ENCODE data around the gene RCHY1. TPM values are rescaled to one million over a fixed set of nuclear protein-coding genes. Genes with fewer than 3 reads are reported as not detected.

The RCHY1 gene
- polyA plus RNA-seq, 2 donors: 8.5 to 13.0 TPM

- Histone ChIP-seq H3K9me3 (ENCODE audit: control insufficient read depth in 2 of 2, insufficient read depth in 1 of 2, low read depth in 1 of 2, low read length in 1 of 2) (no peaks in the 10 kb centered on the region), H3K36me3 (ENCODE audit: control insufficient read depth in 2 of 2, insufficient read depth in 2 of 2, low read length in 1 of 2) (peaks cover 0 to 1% of the 10 kb centered on the region in 2 donors), H3K4me1 (ENCODE audit: control insufficient read depth in 2 of 2, insufficient read depth in 2 of 2, low read length in 1 of 2) (no peaks in the 10 kb centered on the region), H3K27ac (ENCODE audit: low read depth in 2 of 2, low read length in 1 of 2) (no peak overlapping the region), H3K27me3 (ENCODE audit: control insufficient read depth in 1 of 2, insufficient read depth in 2 of 2, low read length in 2 of 2) (no peaks in the 10 kb centered on the region), H3K4me3 (ENCODE audit: low read depth in 1 of 2, low read length in 2 of 2) (no peak overlapping the region)
- 96 to 98% methylated on average over 2 of the region's 2 CpGs for WGBS, 2 donors
Observed at GRCh38 chr4:75499900-75500299, 14.3 kb downstream of the RCHY1 start.

DNA sequence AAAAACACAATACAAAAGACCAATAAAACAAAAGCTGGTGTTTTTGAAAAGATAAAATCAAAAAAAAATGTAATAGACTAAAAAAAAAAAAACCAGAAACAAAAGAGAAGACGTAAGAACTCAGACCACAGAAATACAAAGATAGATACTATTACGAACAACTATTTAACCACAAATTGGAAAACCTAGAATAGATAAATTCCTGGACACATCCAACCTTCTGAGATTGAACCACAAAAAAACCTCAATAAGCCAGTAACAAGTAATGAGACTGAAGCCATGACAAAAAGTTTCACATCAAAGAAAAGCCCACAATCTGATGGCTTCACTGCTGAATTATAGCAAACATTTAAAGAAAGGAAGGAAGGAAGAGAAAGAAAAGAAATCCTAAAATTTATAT is 16.2 kb downstream of the RCHY1 start:
- Histone ChIP-seq H3K9me3 (ENCODE audit: control insufficient read depth in 2 of 2, insufficient read depth in 1 of 2, low read depth in 1 of 2, low read length in 1 of 2) (no peaks in the 10 kb centered on the region), H3K36me3 (ENCODE audit: control insufficient read depth in 2 of 2, insufficient read depth in 2 of 2, low read length in 1 of 2) (no peaks in the 10 kb centered on the region), H3K4me1 (ENCODE audit: control insufficient read depth in 2 of 2, insufficient read depth in 2 of 2, low read length in 1 of 2) (no peaks in the 10 kb centered on the region), H3K27ac (ENCODE audit: low read depth in 2 of 2, low read length in 1 of 2) (no peak overlapping the region), H3K4me3 (ENCODE audit: low read depth in 1 of 2, low read length in 2 of 2) (no peak overlapping the region), H3K27me3 (ENCODE audit: control insufficient read depth in 1 of 2, insufficient read depth in 2 of 2, low read length in 2 of 2) (no peaks in the 10 kb centered on the region)
- 72 to 84% methylated on average over 2 of the region's 2 CpGs for WGBS, 2 donors

DNA sequence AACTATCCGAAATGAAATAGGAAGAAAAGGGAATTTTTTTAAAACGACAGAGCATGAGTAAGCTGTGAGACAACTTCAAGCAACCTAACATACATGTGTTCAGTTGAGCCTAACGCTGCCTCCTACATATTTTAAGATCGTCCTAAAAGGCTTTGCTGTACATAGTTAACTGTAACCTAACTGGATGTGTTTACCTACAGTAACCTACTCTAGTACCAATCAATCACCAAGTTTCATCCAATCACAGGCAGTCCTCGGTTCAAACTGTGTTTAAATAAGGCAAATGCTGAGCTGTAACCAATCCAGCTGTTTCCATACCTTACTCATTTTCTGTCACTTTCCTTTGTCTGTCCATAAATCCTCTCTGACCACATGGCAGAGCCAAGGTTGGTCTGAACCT is 17.1 kb downstream of the RCHY1 start:
- 65 to 75% methylated on average over 5 of the region's 5 CpGs for WGBS, 2 donors
- Histone ChIP-seq H3K9me3 (ENCODE audit: control insufficient read depth in 2 of 2, insufficient read depth in 1 of 2, low read depth in 1 of 2, low read length in 1 of 2) (no peaks in the 10 kb centered on the region), H3K36me3 (ENCODE audit: control insufficient read depth in 2 of 2, insufficient read depth in 2 of 2, low read length in 1 of 2) (peaks cover 0 to 2% of the 10 kb centered on the region in 2 donors), H3K27me3 (ENCODE audit: control insufficient read depth in 1 of 2, insufficient read depth in 2 of 2, low read length in 2 of 2) (no peaks in the 10 kb centered on the region), H3K4me3 (ENCODE audit: low read depth in 1 of 2, low read length in 2 of 2) (no peak overlapping the region), H3K27ac (ENCODE audit: low read depth in 2 of 2, low read length in 1 of 2) (no peak overlapping the region), H3K4me1 (ENCODE audit: control insufficient read depth in 2 of 2, insufficient read depth in 2 of 2, low read length in 1 of 2) (no peaks in the 10 kb centered on the region)

DNA sequence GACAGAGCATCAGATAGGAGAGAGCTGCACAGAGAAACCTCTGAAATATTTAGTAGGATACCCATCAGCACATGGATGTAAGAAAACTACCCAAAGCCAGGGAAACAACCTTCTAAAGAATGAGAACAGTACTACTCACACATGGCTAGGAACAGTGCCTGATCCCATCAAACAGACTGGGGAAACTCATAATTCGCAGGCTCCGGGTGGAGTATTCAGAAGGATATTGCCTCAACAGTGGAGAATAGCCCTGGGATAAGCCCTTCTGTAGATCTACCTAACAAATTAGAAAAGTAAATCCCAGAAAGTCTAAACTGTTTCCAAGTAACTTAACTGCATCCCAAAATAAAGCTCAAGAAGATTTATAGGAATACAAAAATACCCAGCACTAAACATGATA is 17.8 kb downstream of the RCHY1 start:
- H3K9me3 ChIP-seq (ENCODE audit: control insufficient read depth in 2 of 2, insufficient read depth in 1 of 2, low read depth in 1 of 2, low read length in 1 of 2): no peaks in the 10 kb centered on the region
- H3K36me3 ChIP-seq (ENCODE audit: control insufficient read depth in 2 of 2, insufficient read depth in 2 of 2, low read length in 1 of 2): peaks cover 0 to 2% of the 10 kb centered on the region in 2 donors
- 85 to 94% methylated on average over 2 of the region's 2 CpGs for WGBS, 2 donors
- H3K27me3 ChIP-seq (ENCODE audit: control insufficient read depth in 1 of 2, insufficient read depth in 2 of 2, low read length in 2 of 2): no peaks in the 10 kb centered on the region
- no peaks in the 10 kb centered on the region for H3K4me1 ChIP-seq (ENCODE audit: control insufficient read depth in 2 of 2, insufficient read depth in 2 of 2, low read length in 1 of 2)
- no peak overlapping the region for H3K4me3 ChIP-seq (ENCODE audit: low read depth in 1 of 2, low read length in 2 of 2)
- H3K27ac ChIP-seq (ENCODE audit: low read depth in 2 of 2, low read length in 1 of 2): no peak overlapping the region

DNA sequence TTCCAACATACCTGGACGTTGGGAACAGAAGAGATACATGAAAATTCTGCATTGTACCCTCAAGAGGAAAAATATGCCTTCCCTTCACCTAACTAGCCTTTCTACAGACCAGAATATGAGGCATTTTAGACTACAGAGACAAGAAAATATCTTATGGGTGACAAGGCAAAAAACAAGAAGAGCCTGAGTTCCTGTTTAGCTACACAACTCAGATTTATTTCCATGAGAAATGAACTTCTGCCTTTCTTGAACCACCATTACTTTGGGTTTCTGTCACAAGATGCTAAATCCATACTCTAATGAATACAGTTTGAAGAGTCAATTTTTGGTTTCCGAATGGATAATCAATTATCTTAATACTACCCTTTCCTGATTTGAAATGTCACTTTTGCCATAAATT is 18.7 kb downstream of the RCHY1 start:
- Histone ChIP-seq H3K4me3 (ENCODE audit: low read depth in 1 of 2, low read length in 2 of 2) (no peak overlapping the region), H3K36me3 (ENCODE audit: control insufficient read depth in 2 of 2, insufficient read depth in 2 of 2, low read length in 1 of 2) (peaks cover 0 to 2% of the 10 kb centered on the region in 2 donors), H3K27me3 (ENCODE audit: control insufficient read depth in 1 of 2, insufficient read depth in 2 of 2, low read length in 2 of 2) (no peaks in the 10 kb centered on the region), H3K27ac (ENCODE audit: low read depth in 2 of 2, low read length in 1 of 2) (no peak overlapping the region), H3K9me3 (ENCODE audit: control insufficient read depth in 2 of 2, insufficient read depth in 1 of 2, low read depth in 1 of 2, low read length in 1 of 2) (no peaks in the 10 kb centered on the region), H3K4me1 (ENCODE audit: control insufficient read depth in 2 of 2, insufficient read depth in 2 of 2, low read length in 1 of 2) (no peaks in the 10 kb centered on the region)
- 87 to 90% methylated on average over 2 of the region's 2 CpGs for WGBS, 2 donors

DNA sequence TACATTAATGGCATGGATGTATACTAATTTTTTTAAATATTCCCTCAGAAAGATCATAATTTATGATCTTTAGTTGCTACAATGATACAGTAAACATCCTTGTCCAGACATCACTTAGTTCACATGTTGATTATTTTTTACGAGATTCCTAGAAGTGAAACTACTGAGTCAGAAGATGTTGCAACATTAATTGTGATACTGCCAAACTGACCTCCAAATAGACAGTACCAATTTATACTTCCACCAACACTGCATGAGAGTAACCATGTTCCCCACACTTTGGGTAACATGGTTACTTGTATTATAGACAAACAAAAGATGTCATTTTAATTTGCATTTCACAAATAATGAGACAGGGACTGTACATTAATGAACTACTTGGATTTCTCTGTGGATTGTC is 19.6 kb downstream of the RCHY1 start:
- H3K4me1 ChIP-seq (ENCODE audit: control insufficient read depth in 2 of 2, insufficient read depth in 2 of 2, low read length in 1 of 2): no peaks in the 10 kb centered on the region
- no peaks in the 10 kb centered on the region for H3K9me3 ChIP-seq (ENCODE audit: control insufficient read depth in 2 of 2, insufficient read depth in 1 of 2, low read depth in 1 of 2, low read length in 1 of 2)
- H3K27me3 ChIP-seq (ENCODE audit: control insufficient read depth in 1 of 2, insufficient read depth in 2 of 2, low read length in 2 of 2): no peaks in the 10 kb centered on the region
- H3K27ac ChIP-seq (ENCODE audit: low read depth in 2 of 2, low read length in 1 of 2): no peak overlapping the region
- no peak overlapping the region for H3K4me3 ChIP-seq (ENCODE audit: low read depth in 1 of 2, low read length in 2 of 2)
- H3K36me3 ChIP-seq (ENCODE audit: control insufficient read depth in 2 of 2, insufficient read depth in 2 of 2, low read length in 1 of 2): peaks cover 0 to 2% of the 10 kb centered on the region in 2 donors
- WGBS, 2 donors: 14 to 25% methylated on average over 1 of the region's 1 CpG

DNA sequence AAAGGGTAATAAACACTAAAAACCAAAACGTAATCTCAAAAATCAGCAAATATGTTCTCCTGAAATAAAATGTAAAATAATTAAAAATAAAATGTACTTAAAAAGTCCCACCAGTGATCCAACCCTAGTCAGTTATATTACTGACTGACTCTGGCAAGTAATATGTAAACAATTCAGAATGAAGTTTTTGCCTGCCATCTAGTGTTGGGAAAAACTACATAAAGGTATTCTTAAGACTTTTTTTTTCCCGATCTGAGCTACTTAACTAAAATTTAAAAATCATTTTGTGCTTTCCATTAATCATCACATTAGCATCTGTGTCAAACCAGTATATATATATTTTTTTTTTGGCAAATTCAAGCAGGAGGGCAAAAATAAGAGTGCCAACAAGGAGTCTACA is 24.0 kb downstream of the RCHY1 start:
- Histone ChIP-seq H3K4me3 (ENCODE audit: low read depth in 1 of 2, low read length in 2 of 2) (no peak overlapping the region), H3K9me3 (ENCODE audit: control insufficient read depth in 2 of 2, insufficient read depth in 1 of 2, low read depth in 1 of 2, low read length in 1 of 2) (no peaks in the 10 kb centered on the region), H3K36me3 (ENCODE audit: control insufficient read depth in 2 of 2, insufficient read depth in 2 of 2, low read length in 1 of 2) (peaks cover 2 to 3% of the 10 kb centered on the region in 2 donors), H3K4me1 (ENCODE audit: control insufficient read depth in 2 of 2, insufficient read depth in 2 of 2, low read length in 1 of 2) (no peaks in the 10 kb centered on the region), H3K27ac (ENCODE audit: low read depth in 2 of 2, low read length in 1 of 2) (no peak overlapping the region), H3K27me3 (ENCODE audit: control insufficient read depth in 1 of 2, insufficient read depth in 2 of 2, low read length in 2 of 2) (no peaks in the 10 kb centered on the region)
- WGBS, 2 donors: 60 to 62% methylated on average over 2 of the region's 2 CpGs

DNA sequence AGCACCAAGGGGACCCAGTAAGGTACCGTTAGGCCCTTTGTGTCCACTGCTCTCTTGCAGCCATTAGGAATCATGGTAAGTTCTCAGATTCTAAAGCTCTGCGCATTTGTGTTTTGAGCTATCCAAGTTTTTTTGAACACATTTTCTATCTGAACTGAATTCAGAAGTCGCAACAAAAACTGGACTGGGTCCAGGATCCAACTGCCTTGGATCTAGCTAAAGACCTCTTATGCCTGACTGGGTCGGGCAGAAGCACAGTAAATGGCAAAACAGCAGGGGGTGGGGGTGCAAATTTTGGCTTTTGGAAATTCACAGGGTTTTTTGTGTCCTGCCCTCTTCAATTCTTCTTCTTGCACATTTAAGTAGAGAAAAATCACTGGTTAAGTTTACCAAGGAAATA is 30.0 kb downstream of the RCHY1 start:
- peaks cover 3% of the 10 kb centered on the region in 2 donors for H3K36me3 ChIP-seq (ENCODE audit: control insufficient read depth in 2 of 2, insufficient read depth in 2 of 2, low read length in 1 of 2)
- whole genome bisulfite sequencing, 2 donors: 76 to 84% methylated on average over 4 of the region's 4 CpGs
- no peak overlapping the region for H3K27ac ChIP-seq (ENCODE audit: low read depth in 2 of 2, low read length in 1 of 2)

DNA sequence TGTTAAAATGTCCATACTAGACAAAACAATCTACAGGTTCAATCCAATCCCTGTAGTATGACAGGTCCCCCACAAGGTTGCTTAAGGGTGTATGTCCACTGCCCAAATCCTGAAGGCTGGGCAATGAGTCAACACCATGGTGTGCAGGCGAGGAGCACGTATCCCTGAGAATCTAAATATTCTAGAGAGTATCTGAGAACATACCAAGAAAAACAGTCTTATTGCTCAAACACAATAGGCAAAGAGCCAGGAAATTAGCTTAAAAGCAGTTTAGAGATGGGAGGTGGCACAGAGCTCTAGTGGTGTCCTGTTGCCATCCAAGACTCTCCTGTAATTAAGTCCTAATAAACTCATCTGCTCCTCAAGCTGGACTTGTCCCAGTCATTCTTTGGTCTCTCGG is 37.0 kb downstream of the RCHY1 start:
- 97% methylated on average over 3 of the region's 3 CpGs for whole genome bisulfite sequencing, 2 donors
- Histone ChIP-seq H3K9me3 (ENCODE audit: control insufficient read depth in 2 of 2, insufficient read depth in 1 of 2, low read depth in 1 of 2, low read length in 1 of 2) (no peaks in the 10 kb centered on the region), H3K27me3 (ENCODE audit: control insufficient read depth in 1 of 2, insufficient read depth in 2 of 2, low read length in 2 of 2) (no peaks in the 10 kb centered on the region), H3K4me3 (ENCODE audit: low read depth in 1 of 2, low read length in 2 of 2) (no peak overlapping the region), H3K4me1 (ENCODE audit: control insufficient read depth in 2 of 2, insufficient read depth in 2 of 2, low read length in 1 of 2) (no peaks in the 10 kb centered on the region), H3K36me3 (ENCODE audit: control insufficient read depth in 2 of 2, insufficient read depth in 2 of 2, low read length in 1 of 2) (peaks cover 0 to 2% of the 10 kb centered on the region in 2 donors), H3K27ac (ENCODE audit: low read depth in 2 of 2, low read length in 1 of 2) (no peak overlapping the region)

More for the DNA sequence above, 30.0 kb downstream of the RCHY1 start:
- Histone ChIP-seq H3K4me1 (ENCODE audit: control insufficient read depth in 2 of 2, insufficient read depth in 2 of 2, low read length in 1 of 2) (no peaks in the 10 kb centered on the region), H3K27me3 (ENCODE audit: control insufficient read depth in 1 of 2, insufficient read depth in 2 of 2, low read length in 2 of 2) (no peaks in the 10 kb centered on the region), H3K4me3 (ENCODE audit: low read depth in 1 of 2, low read length in 2 of 2) (no peak overlapping the region), H3K9me3 (ENCODE audit: control insufficient read depth in 2 of 2, insufficient read depth in 1 of 2, low read depth in 1 of 2, low read length in 1 of 2) (no peaks in the 10 kb centered on the region)

GRCh38 chr4:75470738-75471137 is 43.5 kb downstream of the RCHY1 start:
- H3K9me3 ChIP-seq (ENCODE audit: control insufficient read depth in 2 of 2, insufficient read depth in 1 of 2, low read depth in 1 of 2, low read length in 1 of 2): no peaks in the 10 kb centered on the region
- 97% methylated on average over 1 of the region's 1 CpG for whole genome bisulfite sequencing, 2 donors

More at GRCh38 chr4:75470738-75471137, 43.5 kb downstream of the RCHY1 start:
- Histone ChIP-seq H3K4me3 (ENCODE audit: low read depth in 1 of 2, low read length in 2 of 2) (no peak overlapping the region), H3K27ac (ENCODE audit: low read depth in 2 of 2, low read length in 1 of 2) (no peak overlapping the region), H3K27me3 (ENCODE audit: control insufficient read depth in 1 of 2, insufficient read depth in 2 of 2, low read length in 2 of 2) (no peaks in the 10 kb centered on the region), H3K4me1 (ENCODE audit: control insufficient read depth in 2 of 2, insufficient read depth in 2 of 2, low read length in 1 of 2) (no peaks in the 10 kb centered on the region), H3K36me3 (ENCODE audit: control insufficient read depth in 2 of 2, insufficient read depth in 2 of 2, low read length in 1 of 2) (no peaks in the 10 kb centered on the region)

Measured in esophagus (tissue), 2 donors.